GM19239 (cell line): Measurements from ENCODE around the gene PFKP.
A peak's percentile ranks its signal among the peaks of the same experiment; 100 is the strongest.

Experiments
- DNase-seq: peaks from one replicate; pipeline ENCODE4 v3.0.0; 2011; ENCODE audit warnings: low spot score; ENCODE audit not compliant: insufficient read length
- FAIRE-seq: peaks from 2 replicates; lab custom pipeline; 2011; peaks lifted over from hg19 to GRCh38; lab: Jason Lieb, UNC

Gene PFKP

DNA sequence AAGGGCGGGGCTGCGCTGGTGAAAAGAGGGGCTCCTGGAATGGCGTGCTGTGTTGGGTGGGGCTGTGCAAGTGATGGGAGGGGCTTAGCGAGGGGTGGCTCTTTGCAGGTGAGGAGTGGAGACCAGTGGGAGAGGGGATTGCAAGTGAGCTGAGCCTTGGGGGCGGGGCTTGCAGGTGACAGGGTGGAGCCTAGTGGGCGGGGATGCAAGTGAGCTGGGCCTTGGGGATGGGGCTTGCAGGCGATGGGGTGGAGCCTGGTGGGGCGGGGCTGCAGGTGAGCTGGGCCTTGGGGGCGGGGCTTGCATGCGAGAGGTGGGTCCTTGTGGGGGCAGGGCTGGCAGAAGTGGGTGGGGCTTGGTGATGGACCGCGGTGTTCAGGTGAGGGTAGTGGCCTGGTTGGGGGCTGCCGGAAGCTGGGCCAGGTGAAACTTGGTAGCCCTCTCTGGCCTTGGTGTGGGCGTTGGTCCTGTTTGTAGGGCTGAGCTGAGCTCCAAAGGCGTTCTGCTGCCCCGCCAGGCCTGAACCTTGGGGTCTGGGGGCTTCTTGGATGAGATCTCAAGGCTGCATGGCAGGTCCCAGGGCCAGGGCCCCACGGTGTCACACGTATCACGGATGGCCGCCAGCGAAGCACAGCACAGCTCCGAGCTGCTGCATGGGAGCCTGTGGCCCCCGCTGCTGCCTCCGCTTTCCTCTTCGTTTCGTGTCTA is 106.0 kb downstream of the PFKP start:
- peak; percentile 41 for DNase-seq
- FAIRE-seq: no peak

DNA sequence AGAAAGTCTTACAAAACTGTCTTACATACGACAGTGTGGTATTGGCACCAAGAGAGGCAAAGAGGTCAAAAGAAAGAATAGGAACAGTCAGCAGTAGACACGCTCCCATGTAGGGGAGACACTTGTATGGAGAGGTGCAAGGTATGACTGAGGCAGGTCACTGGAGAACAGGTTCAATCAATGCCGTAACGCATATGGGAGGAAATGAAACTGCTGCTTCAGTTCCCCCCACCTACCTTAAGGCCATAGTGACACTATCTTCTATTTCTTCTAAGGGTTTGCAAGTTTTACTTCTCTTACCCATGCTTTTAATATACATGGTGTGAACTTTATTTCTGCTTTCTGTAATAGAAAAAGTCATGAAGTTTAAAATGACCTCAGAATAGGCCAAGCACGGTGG is 110.7 kb downstream of the PFKP start:
- FAIRE-seq: no peak

DNA sequence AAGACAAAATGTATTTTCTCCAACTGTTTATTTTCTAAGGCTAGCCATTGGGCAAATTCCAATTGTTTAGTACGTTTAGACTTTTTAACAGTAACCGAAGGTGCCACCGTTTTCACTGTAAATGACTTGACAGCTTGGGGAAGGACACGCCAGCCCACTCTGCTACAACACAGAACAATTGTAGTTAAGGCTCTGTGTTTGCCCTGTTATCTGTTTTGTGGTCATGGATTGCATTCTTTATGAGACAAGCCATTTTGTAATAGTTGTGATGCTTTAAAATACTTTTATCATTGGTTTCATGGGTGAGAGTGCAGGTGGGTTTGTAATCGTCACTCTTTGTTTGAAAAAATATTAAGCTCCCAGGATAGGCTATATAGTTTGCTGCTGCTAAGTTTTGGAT is 111.8 kb downstream of the PFKP start:
- FAIRE-seq (no peak), DNase-seq (no peak)

More for the DNA sequence above, 110.7 kb downstream of the PFKP start:
- DNase-seq: no peak

- DNase-seq: no peak
Measured at GRCh38 chr10:3180355-3181025, 113.1 kb downstream of the PFKP start.

DNA sequence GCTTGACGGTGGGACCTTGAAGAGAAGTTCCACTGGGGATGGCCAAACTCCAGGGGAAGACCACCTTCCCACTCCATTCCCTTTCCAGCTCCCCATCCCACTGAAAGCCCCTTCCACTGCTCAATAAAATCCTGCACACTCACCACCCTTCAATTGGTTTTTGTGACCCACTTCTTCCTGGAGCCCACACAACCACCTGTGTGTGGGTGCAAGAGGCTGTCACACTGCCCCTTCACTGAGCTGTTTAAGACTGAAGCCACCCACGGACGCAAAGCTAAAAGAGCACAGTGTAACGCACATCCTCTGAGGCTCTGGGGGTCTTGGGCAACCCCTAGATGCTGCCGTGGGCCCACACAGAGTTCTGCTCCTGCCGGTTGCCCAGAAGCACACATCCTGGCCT is 118.0 kb downstream of the PFKP start:
- FAIRE-seq (no peak), DNase-seq (no peak)

More at GRCh38 chr10:3180355-3181025, 113.1 kb downstream of the PFKP start:
- no peak for FAIRE-seq

GRCh38 chr10:3186368-3186767 is 119.0 kb downstream of the PFKP start:
- DNase-seq: no peak
- no peak for FAIRE-seq
